HepG2 (cell line): Measurements from ENCODE around the gene EYA2. TPM values are rescaled to one million over a fixed set of nuclear protein-coding genes. Genes with fewer than 3 reads are reported as not detected.

Experiments
- ATAC-seq: fragments of 200-7000 bp; cut with Tn5 transposase; 3 replicates; pipeline ENCODE4 v1.9.1; 2020; ENCODE audit warnings: mild to moderate bottlenecking, moderate library complexity
- BruUV-seq: library from RNA; stranded (reverse); fragments of 400-500 nt; replicated peaks from 2 replicates; lab custom pipeline; 2021; lab: Mats Ljungman, UMichigan
- CTCF ChIA-PET: fragments of 300-600 bp; formaldehyde crosslinking; extraction: SDS; loops from one replicate; lab custom pipeline; 2021; ENCODE audit warnings: low total read pairs, inconsistent platforms, low intra/inter-chr PET ratio; lab: Yijun Ruan, JAX
- POLR2A ChIA-PET: fragments of 350-600 bp; sonication (Branson Sonifier 250); formaldehyde crosslinking; loops from one replicate; lab custom pipeline; 2020; ENCODE audit warnings: antibody characterized with exemption, inconsistent platforms; lab: Yijun Ruan, JAX
- DNase-seq: peaks from one replicate; pipeline ENCODE4 v3.0.0-alpha.2; 2015; ENCODE audit warnings: low spot score
- FAIRE-seq: peaks from 3 replicates; lab custom pipeline; 2011; peaks lifted over from hg19 to GRCh38; lab: Jason Lieb, UNC
- H2AFZ ChIP-seq: one replicate; pipeline ENCODE4 v1.6.1; 2011; ENCODE audit warnings: low read length, inconsistent platforms
- H3K27ac ChIP-seq: fragments of 300-600 bp; 3 replicates; pipeline ENCODE4 v1.8.0; 2011; ENCODE audit warnings: mixed run types, mild to moderate bottlenecking, mixed read lengths, low read length, inconsistent platforms; ENCODE audit not compliant: insufficient read depth; ENCODE audit errors: extremely low read length
- H3K27me3 ChIP-seq, 2 experiments: fragments of 200-600 bp in 1 of 2; 2 replicates in 1 of 2; 3 replicates in 1 of 2; pipeline versions ENCODE4 v1.6.0 to v1.8.0; 2011; ENCODE audit warnings: low read length in 2 of 2, mild to moderate bottlenecking in 2 of 2, moderate library complexity in 2 of 2, inconsistent platforms in 1 of 2; ENCODE audit not compliant: insufficient read depth in 2 of 2, control insufficient read depth in 1 of 2
- H3K36me3 ChIP-seq, 2 experiments: fragments of 200-600 bp in 1 of 2; replicated peaks in 1 of 2; 2 replicates in 1 of 2; 3 replicates in 1 of 2; pipeline versions ENCODE4 v1.5.1 to v1.8.0; 2011; ENCODE audit warnings: low read length in 2 of 2, inconsistent platforms in 1 of 2; ENCODE audit not compliant: insufficient read depth in 2 of 2, control insufficient read depth in 1 of 2
- H3K4me1 ChIP-seq: 2 replicates; pipeline ENCODE4 v1.5.1; 2012; ENCODE audit warnings: low read length, inconsistent platforms; ENCODE audit not compliant: insufficient read depth
- H3K4me2 ChIP-seq: 2 replicates; pipeline ENCODE4 v1.6.0; 2011; ENCODE audit warnings: low read depth, low read length, inconsistent platforms
- H3K4me3 ChIP-seq, 3 experiments: fragments of 200-600 bp in 1 of 3; sonication (generic), shearing (Covaris generic) in 1 of 3; replicated peaks in 1 of 3; 2 replicates each; pipeline ENCODE4 v1.5.1; 2011 to 2016; ENCODE audit warnings: low read length in 3 of 3, inconsistent platforms in 2 of 3, low read depth in 2 of 3, mild to moderate bottlenecking in 2 of 3, control low read depth in 1 of 3, mixed read lengths in 1 of 3; ENCODE audit not compliant: insufficient read depth in 1 of 3
- H3K79me2 ChIP-seq: one replicate; pipeline ENCODE4 v1.6.1; 2011; ENCODE audit warnings: low read length, inconsistent platforms; ENCODE audit not compliant: insufficient read depth
- H3K9ac ChIP-seq: 2 replicates; pipeline ENCODE4 v1.6.0; 2011; ENCODE audit warnings: mild to moderate bottlenecking, low read depth, low read length, inconsistent platforms; ENCODE audit not compliant: insufficient read depth
- H3K9me3 ChIP-seq: 2 replicates; pipeline ENCODE4 v1.5.1; 2012; ENCODE audit warnings: mild to moderate bottlenecking, low read length
- H4K20me1 ChIP-seq: 2 replicates; pipeline ENCODE4 v1.6.0; 2011; ENCODE audit warnings: inconsistent platforms, mild to moderate bottlenecking, low read length, moderate library complexity; ENCODE audit not compliant: insufficient read depth
- CC2D1A ChIP-seq: sonication (generic); formaldehyde crosslinking; IDR thresholded peaks from 2 replicates; pipeline ENCODE4 v1.8.1; 2023; ENCODE audit warnings: mild to moderate bottlenecking, missing genetic modification reagents
- FOXK2 ChIP-seq: fragments of 450-650 bp; IDR thresholded peaks from 2 replicates; pipeline ENCODE4 v1.6.1; 2016
- KDM4B ChIP-seq: sonication (generic); formaldehyde crosslinking; IDR thresholded peaks from 2 replicates; pipeline ENCODE4 v1.4.0; 2020; ENCODE audit warnings: missing genetic modification reagents
- MAFG ChIP-seq: sonication (generic); formaldehyde crosslinking; IDR thresholded peaks from 2 replicates; pipeline ENCODE4 v1.5.1; 2020; ENCODE audit warnings: mild to moderate bottlenecking, missing genetic modification reagents
- NKX3-1 ChIP-seq: sonication (generic); formaldehyde crosslinking; IDR thresholded peaks from 2 replicates; pipeline ENCODE4 v1.5.0; 2020; ENCODE audit warnings: missing genetic modification reagents
- NR2F1 ChIP-seq, 2 experiments: fragments of 450-650 bp in 1 of 2; formaldehyde crosslinking in 1 of 2; IDR thresholded peaks; 2 replicates each; pipeline versions ENCODE4 v1.5.0 to v1.6.1; 2016 to 2020; ENCODE audit warnings: mild to moderate bottlenecking in 1 of 2, missing compliant biosample characterization in 1 of 2, missing genetic modification reagents in 1 of 2, moderate library complexity in 1 of 2
- PHF21A ChIP-seq: sonication (generic); formaldehyde crosslinking; IDR thresholded peaks from 2 replicates; pipeline ENCODE4 v1.5.0; 2020; ENCODE audit warnings: mild to moderate bottlenecking, missing genetic modification reagents
- POLR2G ChIP-seq: fragments of 200-400 bp; formaldehyde crosslinking; IDR thresholded peaks from 2 replicates; pipeline ENCODE4 v1.6.1; 2018; ENCODE audit warnings: mild to moderate bottlenecking, low read depth, low read length, moderate library complexity
- REXO4 ChIP-seq: sonication (generic); formaldehyde crosslinking; IDR thresholded peaks from 2 replicates; pipeline ENCODE4 v1.8.0; 2022; ENCODE audit warnings: missing genetic modification reagents, mild to moderate bottlenecking, borderline replicate concordance
- ZBTB34 ChIP-seq: sonication (generic); formaldehyde crosslinking; IDR thresholded peaks from 2 replicates; pipeline ENCODE4 v1.8.0; 2022; ENCODE audit warnings: mild to moderate bottlenecking, missing genetic modification reagents
- ZBTB44 ChIP-seq: sonication (generic); formaldehyde crosslinking; IDR thresholded peaks from 2 replicates; pipeline ENCODE4 v1.4.0; 2020; ENCODE audit warnings: missing genetic modification reagents
- ZNF180 ChIP-seq: sonication (generic); formaldehyde crosslinking; IDR thresholded peaks from 2 replicates; pipeline ENCODE4 v1.4.0; 2020; ENCODE audit warnings: low read depth, missing genetic modification reagents, borderline replicate concordance
- ZNF230 ChIP-seq: sonication (generic); formaldehyde crosslinking; IDR thresholded peaks from 2 replicates; pipeline ENCODE4 v1.4.0; 2020; ENCODE audit warnings: mild to moderate bottlenecking, missing genetic modification reagents
- ZNF24 ChIP-seq: fragments of 450-650 bp; IDR thresholded peaks from 2 replicates; pipeline ENCODE4 v1.6.1; 2017; ENCODE audit warnings: antibody characterized with exemption, mild to moderate bottlenecking
- ZNF577 ChIP-seq: sonication (generic); formaldehyde crosslinking; IDR thresholded peaks from 2 replicates; pipeline ENCODE4 v1.4.0; 2020; ENCODE audit warnings: mild to moderate bottlenecking, low read depth, missing genetic modification reagents, borderline replicate concordance
- ZNF589 ChIP-seq: sonication (generic); formaldehyde crosslinking; conservative IDR thresholded peaks from 2 replicates; pipeline ENCODE4 v1.8.0; 2022; ENCODE audit warnings: mild to moderate bottlenecking, moderate library complexity, missing genetic modification reagents
- ZNF607 ChIP-seq: sonication (generic); formaldehyde crosslinking; IDR thresholded peaks from 2 replicates; pipeline ENCODE4 v1.5.1; 2020; ENCODE audit warnings: missing genetic modification reagents, mild to moderate bottlenecking, borderline replicate concordance
- ZNF747 ChIP-seq: sonication (generic); formaldehyde crosslinking; IDR thresholded peaks from 2 replicates; pipeline ENCODE4 v1.8.1; 2023; ENCODE audit warnings: missing genetic modification reagents, mild to moderate bottlenecking, borderline replicate concordance
- ZSCAN9 ChIP-seq: IDR thresholded peaks from 2 replicates; pipeline ENCODE4 v1.6.1; 2016; ENCODE audit warnings: borderline replicate concordance
- WGBS: methylation state at CpG from one replicate; pipeline ENCODE4 v1.1.6; 2017; ENCODE audit warnings: low lambda C conversion rate; 5-methylcytosine and 5-hydroxymethylcytosine counted together
- in situ Hi-C: cut with HindIII; loops from 2 replicates; pipeline ENCODE4 v1.10.0; 2017; ENCODE audit warnings: low pct_unique_long_range_greater_than_20kb; ENCODE audit not compliant: extremely low pct_ligation_motif_present
- intact Hi-C: fragments of 100-400 bp; cut with micrococcal nuclease; formaldehyde crosslinking; loops from one replicate; pipeline ENCODE4 v1.10.0; 2022; ENCODE audit not compliant: unreplicated experiment
- polyA plus RNA-seq, 8 experiments: library from polyadenylated mRNA; depleted of rRNA in 3 of 8; stranded (reverse) in 7 of 8; unstranded in 1 of 8; fragments of >200 nt; fragmentation: Illumina TruSeq in 4 of 8; extraction: Trizol in 4 of 8; gene quantifications; 2 replicates each; pipeline versions ENCODE4 v1.2.1 to v1.2.3, GENCODE V29; 2011 to 2016; ENCODE audit warnings: low read depth in 4 of 8, missing spikeins in 1 of 8, mixed read lengths in 1 of 8; ENCODE audit not compliant: insufficient read depth in 1 of 8
- total RNA-seq, 5 experiments: library from RNA; depleted of rRNA; stranded (reverse); fragments of >200 nt; fragmentation: Illumina TruSeq; extraction: Trizol; gene quantifications; 2 replicates each; pipeline ENCODE4 v1.2.3, GENCODE V29; 2016; ENCODE audit warnings: low read depth in 1 of 5

The EYA2 gene
- total and polyA plus RNA-seq, 2 of the 13 experiments (the other 11 are each of a cell fraction or from before 2014, with no cell fraction given) = not detected

- intact Hi-C loops (no loop called here), in situ Hi-C loops (no loop called here)
- no peaks in the 10 kb centered on the region for H3K79me2 ChIP-seq
- FAIRE-seq (no peak), ATAC-seq (no peak)
- CTCF ChIA-PET = no interaction called here
- H3K4me2 ChIP-seq = no peak overlapping the region
- POLR2A ChIA-PET = no interaction called here
- H3K27me3 ChIP-seq = peaks cover 2 to 22% of the 10 kb centered on the region in 2 experiments; a peak in 3 of 5 replicates
- no peaks in the 10 kb centered on the region for H3K4me1 ChIP-seq
- H3K36me3 ChIP-seq = no peaks in the 10 kb centered on the region
- TF ChIP-seq ZNF24 = no peak
- TF ChIP-seq CC2D1A (CRISPR knock-in tag) = no peak
- TF ChIP-seq PHF21A = no peak
- no peak for TF ChIP-seq ZNF230 (CRISPR knock-in tag)
- TF ChIP-seq REXO4 (CRISPR knock-in tag) = no peak
- TF ChIP-seq ZNF747 = no peak
- TF ChIP-seq FOXK2 = no peak
- TF ChIP-seq ZSCAN9 (CRISPR knock-in tag) = no peak
- TF ChIP-seq POLR2G = no peak
- TF ChIP-seq, all 625 proteins: peak for 0
- Histone ChIP-seq H3K9me3 (no peaks in the 10 kb centered on the region), H3K9ac (no peak overlapping the region), H2AFZ (no peak overlapping the region), H3K4me3 (no peak overlapping the region), H3K27ac (no peak overlapping the region), H4K20me1 (no peaks in the 10 kb centered on the region)
- DNase-seq = no peak
- no TSS peak for BruUV-seq
- 19% methylated on average over 1 of the region's 1 CpG for WGBS
Observed at GRCh38 chr20:46983466-46983865, 88.8 kb downstream of the EYA2 start.

GRCh38 chr20:46984405-46984804, 89.8 kb downstream of the EYA2 start:
- in situ Hi-C loops = no loop called here
- CTCF ChIA-PET = no interaction called here
- intact Hi-C loops = no loop called here
- no peak overlapping the region for H3K9ac ChIP-seq
- no peak overlapping the region for H3K4me2 ChIP-seq
- H3K36me3 ChIP-seq = no peaks in the 10 kb centered on the region
- H3K27me3 ChIP-seq = peaks cover 2 to 18% of the 10 kb centered on the region in 2 experiments; a peak in 3 of 5 replicates
- no peak overlapping the region for H3K27ac ChIP-seq
- H3K9me3 ChIP-seq = no peaks in the 10 kb centered on the region
- no peak for ATAC-seq
- DNase-seq = no peak
- no peaks in the 10 kb centered on the region for H3K4me1 ChIP-seq
- no peaks in the 10 kb centered on the region for H3K79me2 ChIP-seq
- no peak overlapping the region for H3K4me3 ChIP-seq
- WGBS = 3% methylated on average over 1 of the region's 1 CpG
- BruUV-seq = no TSS peak
- no peaks in the 10 kb centered on the region for H4K20me1 ChIP-seq
- H2AFZ ChIP-seq = no peak overlapping the region
- POLR2A ChIA-PET = no interaction called here
- no peak for FAIRE-seq
- no peak for TF ChIP-seq NKX3-1 (CRISPR knock-in tag)
- TF ChIP-seq MAFG (CRISPR knock-in tag) = no peak
- TF ChIP-seq KDM4B (CRISPR knock-in tag) = no peak
- no peak for TF ChIP-seq ZNF589 (CRISPR knock-in tag)
- no peak for TF ChIP-seq ZNF577 (CRISPR knock-in tag)
- no peak for TF ChIP-seq NR2F1 (CRISPR knock-in tag; IDR thresholded peaks at IDR 0.05)
- TF ChIP-seq ZNF607 (CRISPR knock-in tag) = no peak
- no peak for TF ChIP-seq ZBTB44
- no peak for TF ChIP-seq ZNF180 (CRISPR knock-in tag)
- no peak for TF ChIP-seq ZBTB34 (CRISPR knock-in tag)
